Measurements from ENCODE around the gene NSMF.

The NSMF gene

GRCh38 chr9:137449081-137449844 is 9.9 kb downstream of the NSMF start:
- TF ChIP-seq SPI1 (IDR thresholded peaks at IDR 0.05; ENCODE audit: low read depth, low read length) (no peak), POLR2AphosphoS5 (IDR thresholded peaks at IDR 0.05; ENCODE audit: low read depth, low read length) (no peak), TAF1 (IDR thresholded peaks at IDR 0.05; ENCODE audit: low read depth, low read length) (no peak), POLR2A (IDR thresholded peaks at IDR 0.05; ENCODE audit: low read depth, low read length) (no peak), PAX5 (IDR thresholded peaks at IDR 0.05; ENCODE audit: insufficient read depth, low read length, severe bottlenecking) (no peak), POU2F2 (IDR thresholded peaks at IDR 0.05; ENCODE audit: low read depth, low read length) (no peak)
- no peak for DNase-seq (ENCODE audit: insufficient read length, low spot score)
- no peak for FAIRE-seq

- FAIRE-seq (no peak), DNase-seq (ENCODE audit: insufficient read length, low spot score) (no peak)
- TF ChIP-seq POU2F2 (IDR thresholded peaks at IDR 0.05; ENCODE audit: low read depth, low read length), result no peak
- no peak for TF ChIP-seq POLR2AphosphoS5 (IDR thresholded peaks at IDR 0.05; ENCODE audit: low read depth, low read length)
- TF ChIP-seq POLR2A (IDR thresholded peaks at IDR 0.05; ENCODE audit: low read depth, low read length), result no peak
- TF ChIP-seq TAF1 (IDR thresholded peaks at IDR 0.05; ENCODE audit: low read depth, low read length), result no peak
- no peak for TF ChIP-seq PAX5 (IDR thresholded peaks at IDR 0.05; ENCODE audit: insufficient read depth, low read length, severe bottlenecking)
- no peak for TF ChIP-seq SPI1 (IDR thresholded peaks at IDR 0.05; ENCODE audit: low read depth, low read length)
These were observed 10.6 kb downstream of the NSMF start for GRCh38 chr9:137448602-137448962.

- DNase-seq (ENCODE audit: insufficient read length, low spot score) (no peak), FAIRE-seq (no peak)
- TF ChIP-seq POLR2AphosphoS5 (IDR thresholded peaks at IDR 0.05; ENCODE audit: low read depth, low read length), result no peak
- no peak for TF ChIP-seq POLR2A (IDR thresholded peaks at IDR 0.05; ENCODE audit: low read depth, low read length)
- no peak for TF ChIP-seq TAF1 (IDR thresholded peaks at IDR 0.05; ENCODE audit: low read depth, low read length)
- no peak for TF ChIP-seq POU2F2 (IDR thresholded peaks at IDR 0.05; ENCODE audit: low read depth, low read length)
- no peak for TF ChIP-seq SPI1 (IDR thresholded peaks at IDR 0.05; ENCODE audit: low read depth, low read length)
- no peak for TF ChIP-seq PAX5 (IDR thresholded peaks at IDR 0.05; ENCODE audit: insufficient read depth, low read length, severe bottlenecking)
These were observed 11.2 kb downstream of the NSMF start for GRCh38 chr9:137447722-137448601.

- no peak for DNase-seq (ENCODE audit: insufficient read length, low spot score)
- no peak for FAIRE-seq
These were observed 12.2 kb downstream of the NSMF start for GRCh38 chr9:137446851-137447471.

GRCh38 chr9:137445930-137446431 is 13.2 kb downstream of the NSMF start:
- no peak for TF ChIP-seq POU2F2 (IDR thresholded peaks at IDR 0.05; ENCODE audit: low read depth, low read length)
- TF ChIP-seq TAF1 (IDR thresholded peaks at IDR 0.05; ENCODE audit: low read depth, low read length), result no peak
- TF ChIP-seq POLR2AphosphoS5 (IDR thresholded peaks at IDR 0.05; ENCODE audit: low read depth, low read length), result no peak
- no peak for TF ChIP-seq POLR2A (IDR thresholded peaks at IDR 0.05; ENCODE audit: low read depth, low read length)
- FAIRE-seq (no peak), DNase-seq (ENCODE audit: insufficient read length, low spot score) (no peak)

More at GRCh38 chr9:137446851-137447471, 12.2 kb downstream of the NSMF start:
- TF ChIP-seq PAX5 (IDR thresholded peaks at IDR 0.05; ENCODE audit: insufficient read depth, low read length, severe bottlenecking) (no peak), POLR2AphosphoS5 (IDR thresholded peaks at IDR 0.05; ENCODE audit: low read depth, low read length) (no peak), POU2F2 (IDR thresholded peaks at IDR 0.05; ENCODE audit: low read depth, low read length) (no peak), POLR2A (IDR thresholded peaks at IDR 0.05; ENCODE audit: low read depth, low read length) (no peak), TAF1 (IDR thresholded peaks at IDR 0.05; ENCODE audit: low read depth, low read length) (no peak)

- peak; percentile 84 for FAIRE-seq
These were observed 13.8 kb downstream of the NSMF start for GRCh38 chr9:137445275-137445807.

GRCh38 chr9:137444106-137444790 is 14.9 kb downstream of the NSMF start:
- no peak for DNase-seq (ENCODE audit: insufficient read length, low spot score)

More at GRCh38 chr9:137445275-137445807, 13.8 kb downstream of the NSMF start:
- peak; percentile 92 for DNase-seq (ENCODE audit: insufficient read length, low spot score)
- no peak for TF ChIP-seq POLR2AphosphoS5 (IDR thresholded peaks at IDR 0.05; ENCODE audit: low read depth, low read length)
- TF ChIP-seq SPI1 (IDR thresholded peaks at IDR 0.05; ENCODE audit: low read depth, low read length), result no peak
- no peak for TF ChIP-seq PAX5 (IDR thresholded peaks at IDR 0.05; ENCODE audit: insufficient read depth, low read length, severe bottlenecking)
- TF ChIP-seq POLR2A (IDR thresholded peaks at IDR 0.05; ENCODE audit: low read depth, low read length), result no peak
- TF ChIP-seq POU2F2 (IDR thresholded peaks at IDR 0.05; ENCODE audit: low read depth, low read length), result no peak
- TF ChIP-seq TAF1 (IDR thresholded peaks at IDR 0.05; ENCODE audit: low read depth, low read length), result no peak

GRCh38 chr9:137441935-137442321 is 17.2 kb downstream of the NSMF start:
- FAIRE-seq, result no peak
- TF ChIP-seq TAF1 (IDR thresholded peaks at IDR 0.05; ENCODE audit: low read depth, low read length) (no peak), PAX5 (IDR thresholded peaks at IDR 0.05; ENCODE audit: insufficient read depth, low read length, severe bottlenecking) (no peak), POLR2AphosphoS5 (IDR thresholded peaks at IDR 0.05; ENCODE audit: low read depth, low read length) (no peak), SPI1 (IDR thresholded peaks at IDR 0.05; ENCODE audit: low read depth, low read length) (no peak), POLR2A (IDR thresholded peaks at IDR 0.05; ENCODE audit: low read depth, low read length) (no peak), POU2F2 (IDR thresholded peaks at IDR 0.05; ENCODE audit: low read depth, low read length) (no peak)
- no peak for DNase-seq (ENCODE audit: insufficient read length, low spot score)

More at GRCh38 chr9:137444106-137444790, 14.9 kb downstream of the NSMF start:
- TF ChIP-seq TAF1 (IDR thresholded peaks at IDR 0.05; ENCODE audit: low read depth, low read length) (no peak), POLR2AphosphoS5 (IDR thresholded peaks at IDR 0.05; ENCODE audit: low read depth, low read length) (no peak), POU2F2 (IDR thresholded peaks at IDR 0.05; ENCODE audit: low read depth, low read length) (no peak), PAX5 (IDR thresholded peaks at IDR 0.05; ENCODE audit: insufficient read depth, low read length, severe bottlenecking) (no peak), POLR2A (IDR thresholded peaks at IDR 0.05; ENCODE audit: low read depth, low read length) (no peak), SPI1 (IDR thresholded peaks at IDR 0.05; ENCODE audit: low read depth, low read length) (no peak)
- FAIRE-seq, result no peak

All from GM12891 (cell line).